HG03521 (cell line): ENCODE data around the gene CBFA2T2.

Source experiments
- ATAC-seq: cut with Tn5 transposase; IDR thresholded peaks from one replicate; pipeline ENCODE4 v1.9.1; 2021; ENCODE audit warnings: mild to moderate bottlenecking, moderate library complexity; ENCODE audit not compliant: unreplicated experiment

CBFA2T2 gene

DNA sequence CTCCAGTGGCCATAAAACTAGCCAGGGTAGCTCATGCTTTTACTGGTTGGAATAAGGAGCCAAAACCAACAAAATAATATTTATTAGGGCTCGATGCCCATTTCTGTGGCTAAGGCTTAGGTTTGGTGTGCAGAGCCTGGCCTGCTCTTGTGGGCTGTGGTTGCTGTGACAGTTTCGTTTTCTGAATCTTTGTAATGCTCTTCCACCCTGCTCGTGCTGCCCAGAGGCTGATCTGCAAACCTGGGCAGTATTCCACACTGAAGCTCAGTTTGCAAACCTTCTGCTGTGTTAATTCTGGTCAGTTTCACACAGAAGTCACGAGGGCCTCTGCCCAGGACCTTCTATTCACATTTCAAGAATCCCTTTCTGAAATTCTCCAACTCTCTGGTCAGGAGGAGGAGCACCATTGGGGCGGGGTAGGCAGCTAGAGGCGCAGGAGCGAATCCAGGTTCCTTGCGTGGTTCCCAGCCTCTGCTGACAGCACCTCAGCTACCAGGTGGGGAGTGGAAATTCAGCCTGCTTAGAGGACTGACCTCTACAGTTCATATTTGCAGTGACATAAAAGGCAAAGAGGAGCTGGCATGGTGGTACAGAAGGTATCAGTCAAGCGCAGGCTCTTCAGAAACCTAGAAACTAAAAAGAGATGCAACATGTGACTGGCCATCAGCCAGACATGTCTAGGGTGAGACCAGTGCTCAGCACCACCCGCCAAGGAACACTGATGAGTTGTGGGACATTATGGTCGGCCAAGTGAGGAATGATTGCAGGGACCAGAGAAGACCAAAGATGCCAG, 157.9 kb downstream of the CBFA2T2 start:
- no peak for ATAC-seq

DNA sequence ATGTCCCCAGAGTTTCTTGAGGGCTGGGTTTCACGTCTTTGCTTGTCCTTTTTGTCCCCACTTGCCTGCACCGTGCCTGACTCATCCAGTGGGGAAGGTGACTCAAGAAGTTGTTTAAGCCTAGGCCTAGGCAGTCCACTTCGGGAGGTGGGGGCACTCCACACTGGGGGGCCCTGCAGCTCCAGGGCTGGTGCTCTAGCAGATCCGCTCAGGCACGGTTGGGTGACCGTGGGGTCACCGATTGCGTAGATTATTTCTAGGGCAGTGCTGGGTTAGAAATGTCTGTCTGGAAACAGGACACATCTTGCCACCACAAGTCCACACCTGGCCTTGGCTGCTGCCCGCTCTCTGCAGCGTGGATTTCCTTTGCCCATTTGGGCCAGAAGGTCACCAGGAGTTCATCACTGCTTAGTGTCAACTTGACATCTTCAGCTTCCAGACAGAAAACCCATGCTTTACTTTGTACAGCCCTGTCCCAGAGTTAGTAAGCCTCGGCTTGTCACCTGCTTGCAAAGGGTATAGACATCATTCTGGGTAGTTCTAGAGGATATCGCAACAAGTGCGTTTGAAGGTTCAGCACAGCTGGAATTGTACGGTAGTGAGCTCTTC, 158.6 kb downstream of the CBFA2T2 start:
- ATAC-seq: no peak

- ATAC-seq: no peak
Measured at GRCh38 chr20:33649201-33649681, 159.3 kb downstream of the CBFA2T2 start.

GRCh38 chr20:33650111-33650752, 160.3 kb downstream of the CBFA2T2 start:
- no peak for ATAC-seq

GRCh38 chr20:33650753-33651561, 161.1 kb downstream of the CBFA2T2 start:
- ATAC-seq: no peak

GRCh38 chr20:33651562-33652048, 161.7 kb downstream of the CBFA2T2 start:
- no peak for ATAC-seq

DNA sequence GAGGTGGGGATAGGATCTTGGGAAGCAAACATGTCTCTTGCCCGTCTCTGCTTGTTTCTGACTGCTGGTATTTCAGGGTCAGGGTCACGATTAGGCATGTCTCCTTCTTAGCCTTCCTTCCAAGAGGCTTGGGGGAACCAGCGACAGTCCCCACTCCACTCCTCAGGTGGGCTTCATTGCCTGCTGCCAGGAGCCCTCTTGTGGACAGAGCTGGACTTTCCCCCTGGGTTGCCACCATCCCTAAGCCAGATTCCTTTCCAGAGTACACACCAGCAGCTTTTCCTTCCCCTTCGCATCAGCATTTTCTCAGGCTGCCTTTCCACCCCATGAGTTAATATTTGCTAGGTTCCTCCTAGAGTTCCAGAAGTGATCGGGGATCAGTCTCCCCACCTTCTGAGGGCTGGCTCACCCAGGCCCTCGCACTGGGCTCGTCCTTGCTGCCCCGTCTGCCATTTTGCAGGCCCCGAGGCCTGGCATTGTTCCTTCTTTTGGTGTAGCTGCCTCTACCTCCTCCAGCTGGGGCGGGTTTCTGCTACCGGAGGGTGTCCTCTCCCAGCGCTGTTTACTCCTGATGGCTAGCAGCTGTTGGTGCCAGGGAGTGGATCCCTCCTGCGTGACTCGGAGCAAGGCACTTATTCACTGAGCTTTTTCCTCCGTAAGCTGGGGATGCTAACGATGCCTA, 163.5 kb downstream of the CBFA2T2 start:
- ATAC-seq: no peak

DNA sequence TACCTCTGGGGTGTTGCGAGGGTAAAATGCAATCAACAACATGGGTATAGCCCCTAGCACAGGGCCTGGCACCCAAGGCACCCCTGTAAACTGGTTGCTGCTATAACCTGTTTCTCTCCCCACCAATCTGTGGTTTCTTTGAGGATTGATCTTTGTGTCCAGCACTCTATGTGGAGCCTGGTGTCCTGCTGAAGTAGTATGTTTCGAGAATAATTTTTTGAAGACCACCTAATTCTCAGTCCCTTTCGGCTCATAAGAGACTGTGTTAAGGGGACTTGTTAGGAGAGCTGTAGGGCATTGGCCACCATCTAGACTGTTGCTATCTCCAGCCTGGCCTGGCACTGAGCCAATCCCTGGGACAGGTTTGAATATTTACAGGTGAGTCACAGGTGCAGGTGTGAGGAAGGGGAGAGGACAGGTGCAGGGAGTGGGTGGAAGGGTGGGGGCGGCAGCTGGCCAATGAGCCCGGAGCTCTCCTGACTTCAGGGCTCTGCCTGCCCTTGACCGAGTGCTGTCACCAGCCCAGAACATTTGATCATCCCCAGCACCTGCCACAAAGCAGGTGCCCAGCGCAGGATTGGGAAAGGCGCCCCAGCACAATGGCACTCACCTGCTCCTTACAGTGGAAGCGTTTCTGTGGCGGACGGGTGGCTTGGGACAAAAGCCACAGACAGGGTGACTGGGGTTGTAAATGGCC, 164.2 kb downstream of the CBFA2T2 start:
- no peak for ATAC-seq

- ATAC-seq: no peak
Measured at GRCh38 chr20:33654680-33655161, 164.8 kb downstream of the CBFA2T2 start.

DNA sequence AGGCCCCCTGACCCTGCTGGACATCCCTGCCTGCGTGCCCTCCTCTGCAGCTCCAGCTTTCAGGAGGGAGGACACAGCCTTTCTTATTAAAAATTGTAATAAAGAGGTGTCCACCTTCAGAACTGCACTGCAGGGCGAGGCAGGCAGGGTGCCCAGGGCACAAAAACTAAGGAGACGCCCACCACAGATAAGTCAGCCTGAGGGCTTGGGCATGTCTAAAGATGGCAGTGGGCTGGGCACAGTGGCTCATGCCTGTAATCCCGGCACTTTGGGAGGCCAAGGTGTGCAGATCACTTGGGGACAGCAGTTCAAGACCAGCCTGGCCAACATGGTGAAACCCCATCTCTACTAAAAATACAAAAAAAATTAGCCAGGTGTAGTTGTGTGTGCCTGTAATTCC, 165.3 kb downstream of the CBFA2T2 start:
- ATAC-seq: no peak

DNA sequence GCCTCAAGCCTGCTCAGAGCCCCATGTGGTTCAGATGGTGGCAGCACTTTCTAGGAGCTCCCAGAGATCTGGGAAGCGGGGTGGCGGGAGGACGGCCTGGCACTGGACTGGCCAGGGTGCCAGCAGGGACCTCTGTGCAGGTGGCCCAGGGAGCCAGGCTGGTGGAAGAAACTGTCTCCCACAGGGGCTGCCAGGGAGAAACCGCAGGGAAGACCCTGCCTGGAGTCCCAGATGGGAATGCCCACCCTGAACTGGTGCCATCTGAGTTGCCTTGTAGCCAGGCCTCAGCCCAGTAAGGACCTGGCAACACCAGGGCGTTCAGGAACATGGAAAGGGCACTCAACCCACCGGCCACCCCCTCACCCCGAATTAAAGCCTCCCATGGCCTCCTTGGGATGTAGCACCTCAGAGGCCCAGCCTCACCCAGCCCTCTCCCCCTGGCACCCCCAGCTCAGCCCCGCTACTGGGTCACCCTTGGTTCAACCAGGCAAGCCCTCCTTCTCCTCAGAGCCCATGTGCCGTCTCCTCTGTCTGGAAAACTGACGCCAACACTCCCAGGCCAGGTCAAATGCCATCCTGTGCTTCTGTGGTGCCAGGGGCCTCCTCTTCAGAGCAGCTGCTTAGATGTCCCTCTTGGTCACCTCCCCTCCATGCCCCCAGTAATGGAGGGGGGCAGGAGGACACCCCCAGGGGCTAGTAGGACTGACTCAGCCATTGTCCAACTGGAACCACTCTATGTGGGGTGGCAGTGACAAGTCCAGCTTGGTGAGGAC, 166.3 kb downstream of the CBFA2T2 start:
- ATAC-seq: no peak

- no peak for ATAC-seq
Measured at GRCh38 chr20:33656783-33657703, 167.1 kb downstream of the CBFA2T2 start.

- no peak for ATAC-seq
Measured at GRCh38 chr20:33657704-33658095, 167.8 kb downstream of the CBFA2T2 start.

DNA sequence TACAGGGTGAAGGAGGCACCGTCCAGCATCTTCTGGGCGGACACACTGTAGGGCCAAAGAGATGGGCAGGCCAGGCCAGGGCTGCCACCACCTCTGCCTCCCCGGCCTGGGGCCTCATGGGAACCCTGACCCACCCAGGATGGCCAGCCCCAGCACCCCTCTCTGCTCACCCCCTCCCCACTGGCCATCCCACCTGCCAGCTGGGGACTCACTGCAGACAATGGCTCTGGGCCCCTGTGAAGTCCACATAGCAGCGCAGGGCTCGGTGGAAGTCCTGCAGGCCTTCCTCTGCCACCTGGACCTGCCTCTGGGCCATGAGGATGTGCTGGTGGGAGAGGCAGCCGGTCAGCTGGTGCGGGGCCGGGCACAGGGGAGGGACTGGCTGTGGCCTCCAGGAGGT, 168.6 kb downstream of the CBFA2T2 start:
- ATAC-seq: no peak

GRCh38 chr20:33658929-33659328, 169.0 kb downstream of the CBFA2T2 start:
- no peak for ATAC-seq

- no peak for ATAC-seq
Measured at GRCh38 chr20:33659341-33660034, 169.6 kb downstream of the CBFA2T2 start.

- no peak for ATAC-seq
Measured at GRCh38 chr20:33660035-33660684, 170.3 kb downstream of the CBFA2T2 start.
